NCI-H128 (cell line): ENCODE results near the gene ANKRD24.
"Not testable (repeated sequence)": the region's sequence is repeated elsewhere in the genome, so short reads cannot be mapped to it uniquely, and the experiment has no call there.

Experiments used
- DNase-seq: peaks from one replicate; lab custom pipeline; 2025; ENCODE audit not compliant: unreplicated experiment; lab: John Stamatoyannopoulos, UW

ANKRD24 gene

DNA sequence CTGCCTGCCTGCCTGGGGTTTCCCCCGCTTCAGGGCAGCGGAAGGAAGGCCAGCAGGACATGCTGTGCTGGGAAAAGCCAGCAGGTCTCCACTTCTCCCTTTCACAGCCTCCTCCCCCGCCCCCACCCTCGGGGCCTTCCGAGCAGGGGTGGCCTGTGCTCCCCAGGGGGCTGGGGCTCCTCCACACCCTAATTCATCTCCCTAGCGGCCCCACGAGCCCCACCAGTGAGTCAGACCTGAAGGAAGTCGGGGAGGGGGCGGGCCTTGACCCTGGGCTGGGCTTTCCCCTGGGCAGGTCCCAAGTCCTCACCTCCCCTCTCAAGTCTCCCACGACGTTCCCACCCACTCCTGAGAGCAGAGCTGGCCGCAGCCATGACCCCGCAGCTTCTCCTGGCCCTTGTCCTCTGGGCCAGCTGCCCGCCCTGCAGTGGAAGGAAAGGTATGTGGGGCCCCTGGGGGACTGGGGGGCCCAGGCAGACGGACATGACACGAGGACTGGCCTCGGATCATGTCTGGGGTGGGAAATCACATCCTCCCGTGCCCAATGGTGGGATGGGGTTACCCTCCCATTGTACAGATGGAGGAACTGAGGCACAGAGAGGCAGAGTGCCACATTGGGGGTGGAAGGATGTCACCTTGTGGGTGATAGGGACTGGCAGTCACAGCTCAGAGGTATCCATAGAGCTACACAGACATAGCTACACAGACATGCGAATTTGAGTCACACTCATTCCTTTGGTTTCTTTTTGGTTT is 46.9 kb downstream of the ANKRD24 start, which contains the start of gene EBI3:
Gene EBI3, plus strand, starts transcription at position 345 of the 753 bp plus-strand sequence. Its CDS starts 28 bp downstream, at position 373.
- DNase-seq, result no peak

DNA sequence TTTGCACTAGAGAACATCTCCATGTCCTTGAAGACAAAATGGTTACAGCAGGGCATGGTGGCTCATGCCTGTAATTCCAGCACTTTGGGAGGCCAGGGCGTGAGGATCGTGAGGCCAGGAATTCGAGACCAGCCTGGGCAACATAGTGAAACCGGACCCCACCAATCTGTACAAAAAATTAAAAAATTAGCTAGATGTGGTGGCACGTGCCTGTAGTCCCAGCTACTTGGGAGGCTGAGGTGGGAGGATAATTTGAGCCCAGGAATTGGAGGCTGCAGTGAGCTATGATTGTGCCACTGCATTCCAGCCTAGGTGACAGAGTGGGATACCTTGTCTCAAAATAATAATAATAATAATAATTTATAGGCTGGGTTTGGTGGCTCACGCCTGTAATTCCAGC is 47.7 kb downstream of the ANKRD24 start:
- DNase-seq, result not testable (repeated sequence)

DNA sequence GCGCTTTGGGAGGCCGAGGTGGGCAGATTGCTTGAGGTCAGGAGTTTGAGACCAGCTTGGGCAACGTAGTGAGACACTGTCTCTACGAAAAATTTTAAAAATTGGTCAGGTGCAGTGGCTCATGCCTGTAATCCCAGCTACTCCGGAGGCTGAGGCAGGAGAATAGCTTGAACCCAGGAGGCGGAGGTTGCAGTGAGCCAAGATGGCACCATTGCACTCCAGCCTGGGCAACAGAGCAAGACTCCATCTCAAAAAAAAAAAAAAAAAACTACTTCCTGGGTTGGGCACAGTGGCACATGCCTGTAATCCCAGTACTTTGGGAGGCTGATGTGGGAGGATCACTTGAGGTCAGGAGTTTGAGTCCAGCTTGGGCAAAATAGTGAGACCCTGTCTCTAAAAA is 49.0 kb downstream of the ANKRD24 start:
- not testable (repeated sequence) for DNase-seq

DNA sequence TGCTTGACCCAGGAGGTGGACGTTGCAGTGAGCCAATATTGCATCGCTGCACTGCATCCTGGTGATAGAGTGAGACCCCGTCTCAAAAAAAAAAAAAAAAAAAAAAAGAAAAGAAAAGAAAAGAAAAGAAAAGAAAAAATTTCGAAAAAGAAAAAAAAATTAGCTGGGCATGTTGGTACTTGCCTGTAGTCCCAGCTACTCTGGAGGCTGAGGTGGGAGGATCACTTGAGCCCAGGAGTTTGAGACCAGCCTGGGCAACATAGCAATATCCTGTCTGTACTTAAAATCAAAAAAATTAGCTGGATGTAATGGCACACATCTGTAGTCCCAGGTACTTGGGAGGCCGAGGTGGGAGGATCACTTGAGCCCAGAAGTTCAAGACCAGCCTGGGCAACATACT is 49.6 kb downstream of the ANKRD24 start:
- DNase-seq, result not testable (repeated sequence)

DNA sequence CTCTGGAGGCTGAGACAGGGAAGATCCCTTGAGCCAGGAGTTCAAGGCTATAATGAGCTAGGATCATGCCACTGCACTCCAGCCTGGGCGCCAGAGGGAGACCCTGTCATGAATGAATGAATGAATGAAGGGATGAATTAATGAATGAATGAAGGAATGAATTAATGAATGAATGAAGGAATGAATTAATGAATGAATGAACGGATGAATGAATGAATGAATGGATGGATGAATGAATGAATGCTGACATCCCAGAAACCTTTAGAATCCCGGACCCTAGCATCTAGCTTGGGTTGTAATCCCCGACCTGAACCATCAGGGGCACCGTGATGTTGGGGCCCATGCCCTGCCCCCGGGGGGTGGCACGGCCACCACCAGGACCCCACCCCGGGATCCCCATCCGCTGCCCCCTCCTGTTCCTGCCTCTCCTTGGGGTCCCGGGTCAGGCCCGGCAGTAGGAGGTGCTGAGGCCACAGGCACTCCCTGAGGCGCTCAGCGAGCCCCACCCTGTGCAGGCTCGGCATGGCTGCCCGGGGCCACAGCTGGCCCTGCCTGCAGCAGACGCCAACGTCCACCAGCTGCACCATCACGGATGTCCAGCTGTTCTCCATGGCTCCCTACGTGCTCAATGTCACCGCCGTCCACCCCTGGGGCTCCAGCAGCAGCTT is 50.3 kb downstream of the ANKRD24 start:
- DNase-seq, result no peak

DNA sequence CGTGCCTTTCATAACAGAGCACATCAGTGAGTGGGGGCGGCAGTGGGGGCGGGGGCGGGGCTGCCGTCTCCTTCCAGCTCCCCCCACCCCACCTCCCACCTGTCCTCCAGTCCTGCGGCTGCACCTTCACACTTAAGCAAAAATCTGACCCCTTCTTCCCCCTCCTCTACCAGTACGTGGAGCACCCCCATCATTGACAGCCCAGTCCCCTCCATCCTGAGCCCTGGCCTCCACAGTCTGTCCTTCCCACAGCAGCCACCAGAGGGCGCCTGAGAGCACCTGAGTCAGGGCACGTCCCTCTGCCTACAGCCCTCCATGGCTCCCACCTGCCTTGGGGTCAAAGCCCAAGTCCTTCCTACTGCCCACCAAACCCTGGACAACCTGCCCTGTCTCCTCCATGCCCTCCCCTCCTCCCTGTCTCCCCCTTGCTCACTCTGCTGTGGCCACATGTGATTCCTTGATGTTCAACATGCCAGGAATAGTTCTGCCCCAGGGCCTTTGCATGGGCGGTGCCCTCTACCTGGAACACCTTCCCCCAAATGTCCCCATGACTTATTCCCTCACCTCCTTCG is 50.9 kb downstream of the ANKRD24 start:
- peak; percentile 31 for DNase-seq

DNA sequence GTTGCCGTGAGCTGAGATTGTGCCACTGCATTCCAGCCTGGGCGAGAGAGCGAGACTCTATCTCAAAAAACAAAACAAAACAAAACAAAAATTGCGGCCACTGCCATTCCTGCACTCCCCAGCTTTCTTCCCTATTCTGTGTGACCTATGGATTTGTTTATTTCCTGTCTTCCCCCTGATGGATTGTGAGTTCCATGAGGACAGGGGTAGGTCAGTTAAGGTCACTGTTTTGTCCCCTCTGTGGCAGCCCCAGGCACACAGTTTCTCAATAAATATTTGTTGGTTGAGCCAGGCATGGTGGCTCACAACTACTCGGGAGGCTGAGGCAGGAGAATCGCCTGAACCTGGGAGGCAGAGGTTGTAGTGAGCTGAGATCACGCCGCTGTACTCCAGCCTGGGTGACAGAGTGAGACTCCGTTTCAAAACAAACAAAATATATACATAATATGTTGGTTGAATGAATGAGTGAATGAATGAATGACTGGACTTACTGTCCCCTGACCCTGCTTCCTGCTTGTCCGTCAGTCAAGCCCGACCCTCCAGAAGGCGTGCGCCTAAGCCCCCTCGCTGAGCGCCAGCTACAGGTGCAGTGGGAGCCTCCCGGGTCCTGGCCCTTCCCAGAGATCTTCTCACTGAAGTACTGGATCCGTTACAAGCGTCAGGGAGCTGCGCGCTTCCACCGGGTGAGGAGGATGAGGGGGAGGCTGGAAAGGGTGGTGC is 51.8 kb downstream of the ANKRD24 start:
- no peak for DNase-seq

DNA sequence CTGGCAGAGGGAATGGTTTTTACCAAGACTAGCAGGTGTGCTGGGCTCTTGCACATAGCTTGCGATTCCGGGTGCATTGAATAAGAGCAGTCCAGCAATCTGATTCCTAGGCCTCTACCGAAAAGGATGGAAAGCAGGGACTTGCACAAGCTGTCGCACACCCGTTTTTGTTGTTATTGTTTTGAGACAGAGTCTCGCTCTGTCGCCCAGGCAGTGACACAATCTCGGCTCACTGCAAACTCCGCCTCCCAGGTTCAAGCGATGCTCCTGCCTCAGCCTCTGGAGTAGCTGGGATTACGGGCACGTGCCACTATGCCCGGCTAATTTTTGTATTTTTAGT is 52.3 kb downstream of the ANKRD24 start:
- no peak for DNase-seq

DNA sequence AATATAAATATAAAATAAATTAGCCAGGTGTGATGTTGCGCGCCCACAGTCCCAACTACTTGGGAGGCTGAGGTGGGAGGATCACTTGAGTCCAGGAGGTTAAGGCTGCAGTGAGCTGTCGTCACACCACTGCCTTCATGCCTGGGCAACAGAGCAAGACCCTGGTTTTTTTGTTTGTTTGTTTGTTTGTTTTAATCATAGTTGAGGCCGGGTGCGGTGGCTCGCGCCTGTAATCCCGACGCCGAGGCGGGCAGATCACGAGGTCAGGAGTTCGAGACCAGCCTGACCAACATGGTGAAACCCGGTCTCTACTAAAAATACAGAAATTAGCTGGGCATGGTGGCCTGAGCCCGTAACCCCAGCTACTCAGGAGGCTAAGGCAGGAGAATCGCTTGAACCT is 55.0 kb downstream of the ANKRD24 start:
- not testable (repeated sequence) for DNase-seq

DNA sequence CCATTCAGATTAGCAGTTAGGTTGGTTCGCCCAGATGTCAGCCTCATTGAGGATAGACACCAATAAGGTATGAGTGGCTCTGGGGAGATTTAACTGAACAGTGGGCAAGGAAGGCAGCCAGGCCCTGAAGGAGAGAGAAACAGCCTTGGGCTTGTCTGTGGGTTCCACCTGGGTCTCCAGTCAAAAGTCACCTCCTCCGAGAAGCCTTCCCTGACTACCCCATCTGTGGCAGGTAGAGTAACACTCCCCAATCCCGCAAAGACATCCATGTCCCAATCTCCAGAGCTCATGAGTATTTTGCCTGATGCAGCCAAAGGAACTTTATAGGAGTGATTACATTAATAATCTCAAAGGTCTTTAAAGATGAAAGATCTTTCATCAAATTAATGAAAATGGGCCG is 56.3 kb downstream of the ANKRD24 start:
- DNase-seq, result no peak

DNA sequence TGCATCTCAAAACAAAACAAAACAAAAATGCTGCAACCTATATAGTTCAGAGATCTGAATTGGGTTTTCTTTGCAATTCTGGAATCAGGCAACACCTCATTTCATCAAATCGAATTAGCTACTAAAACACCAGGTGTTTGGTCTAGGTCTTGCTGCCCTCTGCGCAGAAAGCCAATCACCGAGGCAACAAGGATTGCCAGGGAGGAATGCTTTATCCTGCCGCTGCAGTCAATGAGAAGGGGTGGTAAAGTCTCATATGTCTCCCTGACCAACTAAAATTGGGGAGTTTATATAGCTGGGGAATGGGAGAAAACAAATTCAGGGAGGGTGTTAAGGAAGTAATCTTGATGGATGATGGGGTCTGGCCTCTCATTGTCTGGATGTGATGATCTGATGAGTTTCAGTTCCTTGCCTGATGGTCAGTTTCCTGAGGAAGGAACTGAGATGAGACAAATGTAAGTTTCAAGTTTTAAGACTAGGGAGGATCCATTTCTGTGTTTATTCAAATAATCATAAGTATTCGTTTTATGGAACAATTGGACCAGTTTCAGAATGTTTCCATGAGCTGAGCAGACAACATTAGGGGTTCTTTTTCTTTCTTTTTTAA is 59.4 kb downstream of the ANKRD24 start:
- no peak for DNase-seq

DNA sequence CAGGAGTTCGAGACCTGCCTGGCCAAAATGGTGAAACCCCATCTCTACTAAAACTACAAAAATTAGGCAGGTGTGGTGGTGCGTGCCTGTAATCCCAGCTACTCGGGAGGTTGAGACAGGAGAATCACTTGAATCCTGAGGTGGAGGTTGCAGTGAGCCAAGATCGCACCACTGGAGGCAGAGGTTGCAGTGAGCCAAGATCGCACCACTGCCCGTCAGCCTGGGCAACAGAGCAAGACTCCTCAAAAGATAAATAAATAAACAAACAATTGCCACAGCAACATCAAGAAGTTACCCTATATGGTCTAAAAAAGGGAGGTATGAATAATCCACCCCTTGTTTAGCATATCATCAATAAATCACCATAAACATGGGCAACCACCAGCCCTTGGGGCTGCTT is 63.4 kb downstream of the ANKRD24 start:
- not testable (repeated sequence) for DNase-seq

DNA sequence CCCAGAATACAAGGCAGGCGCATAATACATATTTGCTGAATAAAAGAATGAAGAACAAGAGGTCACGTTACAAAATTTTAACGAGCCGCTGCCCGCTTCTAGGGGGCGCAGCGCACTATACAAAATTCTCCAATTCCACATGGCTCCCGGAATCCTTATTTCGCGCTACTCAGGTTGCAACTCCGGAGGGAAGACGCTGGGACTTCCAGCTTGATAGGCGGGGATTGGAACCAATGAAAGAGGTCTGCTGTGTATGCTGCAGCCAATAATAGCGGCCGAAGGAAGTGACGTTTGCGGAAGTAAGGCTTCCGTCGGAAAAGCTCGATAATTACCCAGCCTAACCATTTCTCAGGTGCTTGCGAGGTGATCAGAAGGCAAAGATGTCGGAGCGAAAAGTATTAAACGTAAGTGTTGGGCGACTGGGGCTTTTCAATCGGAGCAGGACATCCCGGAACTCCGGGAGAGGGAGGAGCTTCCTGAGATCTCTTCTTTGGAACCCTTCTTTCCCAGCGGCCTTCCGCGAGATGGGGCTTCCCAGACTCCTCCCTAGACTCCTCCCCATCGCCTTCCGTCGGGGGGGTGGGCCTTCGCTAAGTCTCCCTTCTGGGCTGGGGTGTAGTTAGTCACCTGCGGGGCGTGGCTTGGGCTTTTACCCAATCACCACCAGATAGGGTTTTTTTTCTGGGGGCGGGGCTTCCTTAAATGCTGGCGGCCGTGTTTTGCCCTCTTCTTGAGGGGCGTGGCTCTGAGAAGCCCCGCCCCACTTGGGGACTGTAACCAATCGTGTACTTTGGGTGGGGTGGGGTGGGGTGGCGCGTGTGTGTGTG is 64.5 kb downstream of the ANKRD24 start, which contains the start of gene YJU2:
Gene YJU2, plus strand, starts transcription at position 314 of the 827 bp plus-strand sequence. Its CDS starts 67 bp downstream, at position 381.
- DNase-seq, result peak; percentile 97

DNA sequence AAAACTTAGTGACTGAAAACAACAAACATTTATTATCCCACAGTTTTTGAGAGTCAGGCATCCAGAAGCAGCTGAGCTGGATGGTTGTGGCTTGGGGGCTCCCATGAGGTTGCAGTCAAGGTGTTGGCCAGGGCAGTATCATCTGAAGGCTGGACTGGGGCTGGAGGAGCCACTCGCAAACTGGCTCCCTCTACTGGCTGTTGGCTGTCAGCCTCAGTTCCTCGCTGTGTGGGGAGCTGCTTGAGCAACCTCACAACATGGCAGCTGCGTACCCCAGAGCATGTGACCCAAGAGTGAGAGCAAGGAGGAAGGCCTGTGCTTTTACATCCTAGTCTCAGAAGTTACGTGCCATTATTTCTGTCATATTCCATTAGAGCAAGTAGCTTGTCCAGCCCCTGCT is 74.1 kb downstream of the ANKRD24 start:
- no peak for DNase-seq

DNA sequence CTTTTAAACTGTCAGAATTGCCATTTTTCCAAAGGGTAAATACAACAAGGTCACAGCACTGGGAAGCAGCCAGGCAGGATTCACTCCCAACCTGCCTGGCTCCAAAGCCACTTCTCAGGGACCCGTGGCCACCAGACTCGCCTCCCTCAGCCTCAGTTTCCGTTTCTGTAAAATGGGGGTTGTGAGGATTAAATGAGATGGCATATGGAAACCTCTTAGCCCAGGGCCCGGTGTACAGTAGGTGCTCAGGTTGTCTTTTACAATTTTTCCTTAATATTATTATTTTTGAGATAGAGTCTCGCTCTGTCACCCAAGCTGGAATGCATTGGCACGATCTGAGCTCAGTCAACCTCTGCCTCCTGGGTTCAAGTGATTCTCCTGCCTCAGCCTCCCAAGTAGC is 74.5 kb downstream of the ANKRD24 start:
- DNase-seq, result no peak

DNA sequence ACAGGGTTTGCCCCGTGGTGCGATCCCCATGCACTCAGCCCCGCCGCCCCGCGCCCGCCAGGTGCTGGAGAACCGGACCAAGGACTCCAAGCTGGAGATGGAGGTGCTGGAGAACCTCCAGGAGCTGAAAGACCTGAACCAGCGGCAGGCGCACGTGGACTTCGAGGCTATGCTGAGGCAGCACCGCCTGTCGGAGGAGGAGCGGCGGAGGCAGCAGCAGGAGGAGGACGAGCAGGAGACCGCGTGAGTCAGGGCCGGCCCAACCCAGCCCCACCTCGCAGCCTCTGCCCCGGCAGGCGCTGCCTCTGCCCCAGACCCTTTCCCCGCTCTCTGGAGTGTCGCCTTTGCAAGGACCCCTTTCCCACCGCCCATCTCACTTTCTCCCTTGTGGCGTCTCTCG is 75.7 kb downstream of the ANKRD24 start:
- DNase-seq, result no peak

DNA sequence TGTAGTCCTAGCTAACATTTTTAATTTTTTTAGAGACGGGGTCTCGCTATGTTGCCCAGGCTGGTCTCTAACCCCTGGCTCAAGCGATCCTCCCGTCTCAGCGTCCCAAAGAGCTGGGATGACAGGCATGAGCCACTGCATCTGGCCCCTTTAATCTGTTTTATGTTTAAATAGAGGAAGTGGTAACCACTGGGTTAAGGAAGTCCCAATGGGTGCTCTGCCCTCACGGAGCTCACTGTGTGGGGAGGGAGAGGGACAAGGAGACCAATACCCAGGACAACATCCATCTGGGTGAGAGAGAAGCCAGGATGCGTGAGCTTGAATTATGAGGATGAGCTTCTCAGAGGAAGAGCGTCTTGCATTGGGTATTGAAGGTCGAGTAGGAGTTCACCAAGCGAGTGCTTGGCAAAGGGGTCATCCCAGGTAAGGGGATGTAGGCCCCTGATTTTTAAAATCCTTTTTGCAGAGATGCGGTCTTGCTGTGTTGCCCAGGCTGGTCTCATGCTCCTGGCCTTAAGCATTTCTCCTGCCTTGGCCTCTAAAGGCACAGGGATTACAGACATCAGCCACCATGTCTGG is 78.2 kb downstream of the ANKRD24 start:
- no peak for DNase-seq

DNA sequence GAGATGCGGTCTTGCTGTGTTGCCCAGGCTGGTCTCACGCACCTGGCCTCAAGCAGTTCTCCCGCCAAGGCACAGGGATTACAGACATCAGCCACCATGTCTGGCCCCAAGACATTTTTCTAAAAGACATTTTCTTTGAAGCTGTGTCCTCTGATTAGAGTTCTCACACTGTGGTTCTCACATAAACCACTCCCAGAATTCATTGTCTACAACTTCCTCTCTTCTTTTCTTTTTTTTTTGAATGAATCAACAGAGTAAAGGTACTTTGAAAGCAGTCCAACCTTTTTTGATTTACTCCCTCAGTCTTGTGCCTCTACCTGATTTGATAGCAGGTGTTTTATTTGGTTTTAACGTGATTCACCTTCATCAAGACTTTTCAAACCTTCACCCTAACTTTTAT is 82.3 kb downstream of the ANKRD24 start:
- no peak for DNase-seq

DNA sequence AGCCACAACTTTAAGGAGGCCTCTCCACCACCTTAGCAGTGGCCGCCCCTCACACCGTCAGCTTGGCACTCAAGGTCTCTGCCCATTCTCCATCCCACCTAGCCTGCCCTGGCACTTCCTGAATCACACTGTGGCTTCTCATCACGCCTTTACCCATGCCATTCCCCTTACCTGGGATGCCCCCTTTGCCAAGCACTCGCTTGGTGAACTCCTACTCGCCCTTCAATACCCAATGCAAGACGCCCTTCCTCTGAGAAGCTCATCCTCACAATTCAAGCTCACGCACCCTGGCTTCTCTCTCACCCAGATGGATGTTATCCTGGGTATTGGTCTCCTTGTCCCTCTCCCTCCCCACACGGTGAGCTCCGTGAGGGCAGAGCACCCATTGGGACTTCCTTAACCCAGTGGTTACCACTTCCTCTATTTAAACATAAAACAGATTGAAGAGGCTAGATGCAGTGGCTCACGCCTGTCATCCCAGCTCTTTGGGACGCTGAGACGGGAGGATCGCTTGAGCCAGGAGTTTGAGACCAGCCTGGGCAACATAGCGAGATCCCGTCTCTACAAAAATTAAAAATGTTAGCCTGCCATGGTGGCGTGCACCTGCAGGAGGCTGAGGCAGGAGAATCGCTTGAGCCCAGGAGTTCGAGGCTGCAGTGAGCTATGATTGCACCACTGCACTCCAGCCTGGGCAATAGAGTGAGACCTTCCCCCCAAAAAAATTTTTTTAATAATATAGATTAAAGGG is 83.9 kb downstream of the ANKRD24 start:
- DNase-seq, result no peak
